ENCODE measurements around the gene PALLD. TPM values are rescaled to one million over a fixed set of nuclear protein-coding genes. Genes with fewer than 3 reads are reported as not detected.

Gene PALLD
- total RNA-seq, 1 donor from 2014 or later, result 58.7 TPM

DNA sequence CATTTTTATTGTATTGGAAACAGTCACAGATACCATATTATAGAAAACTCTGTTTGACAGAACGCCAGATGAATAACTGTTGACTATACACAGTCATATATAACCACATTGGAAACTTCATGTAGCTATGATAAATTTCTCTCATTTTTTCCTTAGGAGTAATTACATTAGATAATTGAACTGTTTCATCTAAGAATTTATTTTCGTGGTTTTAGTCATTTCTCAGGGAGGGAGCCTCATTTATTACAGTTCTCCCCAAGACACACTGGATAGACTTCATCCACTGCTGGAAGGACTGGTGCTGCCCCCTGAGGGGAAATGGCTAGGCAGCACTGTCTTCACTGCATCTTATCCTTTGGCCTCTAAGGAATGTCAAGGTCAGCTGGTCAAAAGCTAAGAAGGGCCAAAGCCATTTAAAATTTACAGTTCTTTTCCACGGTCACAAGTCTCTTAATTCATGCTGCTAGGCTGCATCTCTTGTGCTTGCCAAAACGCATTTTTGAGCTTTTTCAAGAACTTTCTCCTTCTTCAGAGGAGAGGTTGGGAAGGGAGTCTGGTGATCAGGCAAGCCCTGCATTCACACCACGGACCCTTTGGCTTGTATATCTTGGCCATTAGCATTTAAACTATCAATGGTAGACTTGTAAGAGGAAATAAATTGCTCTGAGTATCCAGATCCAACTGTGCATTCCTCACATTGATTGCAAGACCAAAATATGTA, 368.1 kb downstream of the PALLD start:
- Mint-ChIP-seq H3K27ac (ENCODE audit: unreplicated experiment) (no peak overlapping the region), H3K4me1 (peaks cover 50% of the 10 kb centered on the region), H3K4me3 (no peak overlapping the region), H3K36me3 (ENCODE audit: low read depth) (peaks cover 11% of the 10 kb centered on the region), H3K9me3 (no peaks in the 10 kb centered on the region), H3K27me3 (ENCODE audit: low read depth) (no peaks in the 10 kb centered on the region)
- no peak for DNase-seq (ENCODE audit: low read depth, low spot score)
- peak; percentile 28 for TF ChIP-seq CTCF (conservative IDR thresholded peaks at IDR 0.05)

GRCh38 chr4:168865854-168866253, 369.0 kb downstream of the PALLD start:
- DNase-seq (ENCODE audit: low read depth, low spot score), result no peak
- Mint-ChIP-seq H3K4me1 (peaks cover 49% of the 10 kb centered on the region), H3K9me3 (no peaks in the 10 kb centered on the region), H3K27me3 (ENCODE audit: low read depth) (no peaks in the 10 kb centered on the region), H3K4me3 (no peak overlapping the region), H3K27ac (ENCODE audit: unreplicated experiment) (no peak overlapping the region), H3K36me3 (ENCODE audit: low read depth) (peaks cover 8% of the 10 kb centered on the region)
- TF ChIP-seq CTCF (conservative IDR thresholded peaks at IDR 0.05), result no peak

- Mint-ChIP-seq H3K9me3 (no peaks in the 10 kb centered on the region), H3K27ac (ENCODE audit: unreplicated experiment) (no peak overlapping the region), H3K27me3 (ENCODE audit: low read depth) (no peaks in the 10 kb centered on the region), H3K4me3 (no peak overlapping the region), H3K36me3 (ENCODE audit: low read depth) (peaks cover 8% of the 10 kb centered on the region), H3K4me1 (peaks cover 57% of the 10 kb centered on the region)
- TF ChIP-seq CTCF (conservative IDR thresholded peaks at IDR 0.05), result no peak
- DNase-seq (ENCODE audit: low read depth, low spot score), result no peak
Measured at GRCh38 chr4:168866635-168867034, 369.8 kb downstream of the PALLD start.

DNA sequence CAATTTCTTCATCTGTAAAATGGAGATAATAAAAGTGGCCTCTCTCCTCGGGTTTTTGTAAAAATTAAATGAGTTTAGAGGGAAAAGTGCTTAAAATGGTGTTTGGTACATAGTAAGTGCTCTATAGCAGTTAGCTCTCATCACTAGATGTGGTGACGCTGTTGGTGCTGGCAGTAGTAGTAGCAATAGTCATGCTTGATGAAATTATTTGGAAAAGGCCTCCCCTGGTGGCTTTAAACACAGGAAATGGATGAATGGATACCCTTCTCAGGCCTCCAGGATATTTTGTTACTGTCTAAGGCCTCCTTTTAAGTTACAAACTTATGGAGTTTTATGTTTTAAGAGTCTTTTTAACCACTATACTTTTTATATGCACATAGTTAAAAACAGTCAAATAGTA, 370.3 kb downstream of the PALLD start:
- no peaks in the 10 kb centered on the region for H3K27me3 Mint-ChIP-seq (ENCODE audit: low read depth)
- H3K4me1 Mint-ChIP-seq, result peaks cover 62% of the 10 kb centered on the region
- DNase-seq (ENCODE audit: low read depth, low spot score), result no peak
- no peaks in the 10 kb centered on the region for H3K9me3 Mint-ChIP-seq
- no peak overlapping the region for H3K27ac Mint-ChIP-seq (ENCODE audit: unreplicated experiment)
- TF ChIP-seq CTCF (conservative IDR thresholded peaks at IDR 0.05), result no peak
- no peak overlapping the region for H3K4me3 Mint-ChIP-seq
- peaks cover 8% of the 10 kb centered on the region for H3K36me3 Mint-ChIP-seq (ENCODE audit: low read depth)

- no peaks in the 10 kb centered on the region for H3K27me3 Mint-ChIP-seq (ENCODE audit: low read depth)
- DNase-seq (ENCODE audit: low read depth, low spot score), result no peak
- H3K4me1 Mint-ChIP-seq, result peaks cover 61% of the 10 kb centered on the region
- no peaks in the 10 kb centered on the region for H3K9me3 Mint-ChIP-seq
- H3K36me3 Mint-ChIP-seq (ENCODE audit: low read depth), result no peaks in the 10 kb centered on the region
- TF ChIP-seq CTCF (conservative IDR thresholded peaks at IDR 0.05), result no peak
- H3K27ac Mint-ChIP-seq (ENCODE audit: unreplicated experiment), result peak overlapping the region; percentile 45
- H3K4me3 Mint-ChIP-seq, result no peak overlapping the region
Measured at GRCh38 chr4:168868044-168868781, 371.4 kb downstream of the PALLD start.

Data from neural crest cell (in vitro differentiated cells).